Head of caudate nucleus (tissue), 42 donors: ENCODE measurements around the gene UBASH3B.
A peak's percentile ranks its signal among the peaks of the same experiment; 100 is the strongest.

ENCODE experiments used
- DNase-seq, 42 donors: peaks; one replicate each; pipeline versions ENCODE4 v3.0.0 to v3.0.0-alpha.2; 2020 to 2021; ENCODE audit warnings: mixed read lengths in 7 of 42
- intact Hi-C: fragments of 100-400 bp; cut with DNase I; formaldehyde crosslinking; loops from one replicate; pipeline ENCODE4 v1.15.0; 2022

The UBASH3B gene

GRCh38 chr11:122791411-122791810 lies 135.9 kb downstream of the UBASH3B start:
- DNase-seq: no peak
- intact Hi-C loops: no loop called here

DNA sequence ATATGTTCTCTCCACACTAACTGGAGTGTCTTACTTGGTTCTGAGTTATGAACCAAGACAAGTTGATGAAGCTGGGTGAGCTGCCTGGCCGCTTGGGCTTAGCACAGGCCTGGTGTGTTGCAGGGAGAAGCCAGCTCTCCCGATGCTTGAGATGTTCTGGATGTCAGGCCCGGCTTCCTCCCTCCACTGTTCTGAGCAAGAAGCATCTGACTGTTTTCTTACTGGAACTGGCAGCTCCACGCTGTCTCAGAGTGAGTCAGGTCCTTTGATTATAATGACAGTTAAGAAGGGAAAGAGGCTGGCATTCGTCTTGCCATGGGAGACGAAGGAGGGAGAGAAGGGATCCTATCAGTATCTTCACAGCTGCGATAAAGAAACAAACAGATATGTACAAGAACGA lies 136.3 kb downstream of the UBASH3B start:
- DNase-seq: peak in 39 of 42 donors; percentile 10 to 81 (median 46)
- intact Hi-C loops: no loop called here

- intact Hi-C loops: no loop called here
- DNase-seq: no peak
Measured at GRCh38 chr11:122793515-122793914, 138.0 kb downstream of the UBASH3B start.

- intact Hi-C loops: no loop called here
- DNase-seq: no peak
Measured at GRCh38 chr11:122795307-122795706, 139.8 kb downstream of the UBASH3B start.

GRCh38 chr11:122796128-122796717 lies 140.7 kb downstream of the UBASH3B start:
- DNase-seq: peak in 38 of 42 donors; percentile 14 to 78 (median 52)
- intact Hi-C loops: no loop called here

GRCh38 chr11:122797651-122798050 lies 142.1 kb downstream of the UBASH3B start:
- intact Hi-C loops: no loop called here
- no peak for DNase-seq

- intact Hi-C loops: no loop called here
- no peak for DNase-seq
Measured at GRCh38 chr11:122799406-122800105, 144.0 kb downstream of the UBASH3B start.

GRCh38 chr11:122802876-122803275 lies 147.4 kb downstream of the UBASH3B start:
- no peak for DNase-seq
- intact Hi-C loops: no loop called here

GRCh38 chr11:122803306-122803705 lies 147.8 kb downstream of the UBASH3B start:
- DNase-seq: no peak
- intact Hi-C loops: no loop called here

DNA sequence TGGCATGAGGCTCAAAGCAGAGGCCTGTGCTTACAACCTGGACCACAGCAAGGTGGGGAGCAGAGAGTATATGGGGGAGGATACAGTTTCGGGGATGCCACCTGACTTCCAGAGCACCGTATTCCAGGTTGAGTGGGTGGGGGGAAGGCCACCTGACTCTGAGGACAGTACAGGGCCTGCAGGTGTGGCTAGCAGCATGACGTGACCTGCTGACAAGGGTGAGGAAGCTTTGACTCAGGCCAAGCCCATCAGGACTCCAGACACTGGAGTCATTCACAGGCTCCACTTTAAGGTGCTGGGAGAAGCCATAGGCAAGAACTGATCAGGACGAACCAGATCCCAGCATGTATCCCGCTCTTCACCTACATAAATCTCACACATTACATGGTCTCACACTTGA lies 148.2 kb downstream of the UBASH3B start:
- DNase-seq: no peak
- intact Hi-C loops: no loop called here

GRCh38 chr11:122804161-122804560 lies 148.6 kb downstream of the UBASH3B start:
- intact Hi-C loops: no loop called here
- DNase-seq: no peak

- intact Hi-C loops: no loop called here
Measured at GRCh38 chr11:122804796-122805195, 149.3 kb downstream of the UBASH3B start.

GRCh38 chr11:122807731-122808477 lies 152.4 kb downstream of the UBASH3B start:
- intact Hi-C loops: no loop called here
- no peak for DNase-seq

More at GRCh38 chr11:122804796-122805195, 149.3 kb downstream of the UBASH3B start:
- no peak for DNase-seq

- intact Hi-C loops: no loop called here
- no peak for DNase-seq
Measured at GRCh38 chr11:122808478-122808869, 153.0 kb downstream of the UBASH3B start.

DNA sequence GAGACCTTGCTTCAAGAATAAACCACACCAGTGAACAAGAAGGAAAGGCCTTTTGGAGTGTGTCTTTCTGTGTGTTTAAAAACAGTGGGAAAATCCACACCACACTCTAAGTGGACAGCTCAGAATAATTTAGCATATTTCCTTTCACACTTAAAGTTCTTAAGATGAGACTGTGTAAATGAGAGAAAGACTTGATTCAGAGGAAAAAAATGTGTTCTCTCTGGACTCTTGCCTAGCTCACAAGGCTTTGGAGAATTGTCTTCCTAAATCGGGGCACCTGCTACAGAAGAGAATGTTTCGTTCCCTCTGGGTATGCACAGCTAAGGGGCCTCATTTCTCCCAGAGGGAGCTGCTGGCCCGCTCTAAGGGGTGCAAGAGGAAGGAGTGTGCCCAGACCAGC lies 154.3 kb downstream of the UBASH3B start:
- no peak for DNase-seq
- intact Hi-C loops: no loop called here

DNA sequence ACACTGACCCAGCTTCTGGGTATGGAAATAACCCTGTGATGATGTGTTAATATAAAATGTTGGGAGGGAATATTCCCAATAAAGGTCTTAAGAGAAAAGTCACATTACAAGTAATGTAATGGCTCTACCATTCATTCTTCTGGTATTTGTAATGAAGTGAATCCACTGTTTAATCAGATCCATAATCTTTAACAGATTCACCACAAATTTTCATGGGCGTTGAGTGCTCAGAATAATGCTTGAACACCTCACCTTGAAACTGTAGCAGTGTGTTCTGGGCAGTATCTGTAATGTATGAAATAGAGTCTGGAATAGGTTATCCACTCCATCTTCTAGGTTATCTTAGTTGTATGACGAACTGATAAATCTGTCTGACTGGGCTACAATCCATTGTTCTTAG lies 156.2 kb downstream of the UBASH3B start:
- intact Hi-C loops: no loop called here
- DNase-seq: no peak

DNA sequence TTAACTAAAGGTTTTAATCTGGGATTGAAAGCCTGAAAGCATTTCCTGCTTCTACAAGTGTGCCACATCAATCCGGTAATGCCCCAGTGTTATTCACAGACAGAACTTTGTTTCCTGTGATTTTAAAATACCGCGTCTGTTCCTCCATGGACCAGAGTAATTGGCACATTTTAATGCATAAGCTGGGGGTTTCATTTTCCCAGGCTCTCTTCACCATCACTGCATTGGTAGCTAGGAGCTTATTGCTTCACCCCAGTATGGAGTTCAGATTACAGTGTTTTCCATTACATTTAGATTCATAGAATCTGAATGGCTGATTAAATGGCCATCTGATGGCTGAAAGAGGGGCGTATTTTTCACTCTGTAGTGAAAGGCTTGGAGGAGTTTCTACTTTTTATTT lies 157.1 kb downstream of the UBASH3B start:
- no peak for DNase-seq
- intact Hi-C loops: no loop called here

GRCh38 chr11:122813176-122813893 lies 157.8 kb downstream of the UBASH3B start:
- intact Hi-C loops: no loop called here
- peak in 11 of 42 donors; percentile 9 to 55 (median 25) for DNase-seq

DNA sequence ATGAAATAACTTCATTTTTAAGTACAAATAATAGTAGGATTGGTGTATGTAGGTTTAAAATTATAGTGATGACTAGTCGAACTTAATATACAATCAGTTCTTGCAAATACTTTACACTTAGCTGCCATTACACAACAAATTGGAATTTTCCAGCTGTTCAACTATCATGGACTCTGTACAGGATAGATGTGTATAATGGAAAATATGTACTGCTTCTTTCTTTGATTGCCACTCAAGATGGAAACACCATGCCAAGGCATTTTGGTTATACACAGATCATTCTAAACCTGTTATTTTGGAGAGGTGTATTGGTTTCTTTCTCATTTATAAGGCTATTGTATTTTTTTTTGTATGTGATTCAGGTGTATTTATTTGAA lies 158.4 kb downstream of the UBASH3B start:
- intact Hi-C loops: no loop called here
- no peak for DNase-seq

GRCh38 chr11:122814401-122814800 lies 158.9 kb downstream of the UBASH3B start:
- intact Hi-C loops: no loop called here
- DNase-seq: no peak
